ENCODE data around the gene SELENOI.
"Not testable (repeated sequence)": the region's sequence is repeated elsewhere in the genome, so short reads cannot be mapped to it uniquely, and the experiment has no call there.

The SELENOI gene

DNA sequence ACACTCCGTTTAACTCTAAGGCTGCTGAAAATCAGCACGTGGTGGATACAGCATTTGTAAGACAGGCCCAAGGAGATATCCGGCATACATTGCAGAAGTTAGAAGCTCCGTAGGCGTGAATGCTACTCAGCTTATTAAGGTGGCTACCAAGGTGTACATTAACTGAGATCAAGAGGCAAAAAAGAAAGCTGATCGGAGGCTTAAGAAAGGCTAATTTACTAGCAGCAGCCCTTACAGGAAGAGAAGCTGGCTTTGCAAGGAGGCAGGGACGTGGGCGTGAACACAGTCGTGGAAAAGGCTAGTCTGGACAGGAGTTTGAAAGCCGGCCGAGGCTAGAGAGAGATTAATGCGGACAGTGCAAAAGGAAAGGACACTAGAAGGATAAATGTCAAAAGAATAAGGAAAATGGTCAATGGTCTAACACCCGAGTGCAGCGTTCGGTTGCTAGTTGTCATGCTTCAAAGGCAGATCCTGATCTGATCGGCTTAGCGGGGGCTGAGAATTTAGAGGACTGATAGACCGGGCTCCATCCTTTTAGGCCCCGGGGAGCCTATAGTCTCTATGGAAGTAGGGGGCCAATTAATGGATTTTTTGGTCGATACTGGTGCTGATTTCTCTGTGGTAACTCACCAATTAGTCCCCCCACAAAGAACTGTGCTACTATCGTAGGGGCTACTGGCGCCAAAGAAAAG is 45.6 kb upstream of the SELENOI start:
- H3K4me3 ChIP-seq (ENCODE audit: low read depth, low read length) = no peak overlapping the region

DNA sequence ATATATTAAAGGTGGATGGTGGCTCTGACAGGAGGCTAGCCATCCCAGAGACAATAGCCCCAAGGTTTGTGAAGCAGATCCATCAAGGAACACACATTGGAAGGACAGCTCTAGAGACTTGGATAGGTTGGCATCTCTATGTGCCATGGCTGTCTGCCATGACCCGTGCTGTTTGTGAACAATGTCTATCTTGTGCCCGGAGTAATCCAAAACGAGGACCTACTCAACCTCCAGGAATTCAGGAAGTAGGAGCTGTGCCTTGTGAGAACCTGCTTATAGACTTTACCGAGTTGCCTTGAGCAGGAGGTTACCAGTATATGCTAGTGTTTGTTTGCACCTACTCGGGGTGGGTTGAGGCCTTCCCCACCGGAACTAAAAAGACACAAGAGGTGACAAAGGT is 43.1 kb upstream of the SELENOI start:
- Histone ChIP-seq H3K27me3 (no peaks in the 10 kb centered on the region), H3K4me1 (no peaks in the 10 kb centered on the region), H3K4me3 (ENCODE audit: low read depth, low read length) (no peak overlapping the region), H3K9me3 (no peaks in the 10 kb centered on the region), H3K36me3 (no peaks in the 10 kb centered on the region)
- TF ChIP-seq, protein P1, sequence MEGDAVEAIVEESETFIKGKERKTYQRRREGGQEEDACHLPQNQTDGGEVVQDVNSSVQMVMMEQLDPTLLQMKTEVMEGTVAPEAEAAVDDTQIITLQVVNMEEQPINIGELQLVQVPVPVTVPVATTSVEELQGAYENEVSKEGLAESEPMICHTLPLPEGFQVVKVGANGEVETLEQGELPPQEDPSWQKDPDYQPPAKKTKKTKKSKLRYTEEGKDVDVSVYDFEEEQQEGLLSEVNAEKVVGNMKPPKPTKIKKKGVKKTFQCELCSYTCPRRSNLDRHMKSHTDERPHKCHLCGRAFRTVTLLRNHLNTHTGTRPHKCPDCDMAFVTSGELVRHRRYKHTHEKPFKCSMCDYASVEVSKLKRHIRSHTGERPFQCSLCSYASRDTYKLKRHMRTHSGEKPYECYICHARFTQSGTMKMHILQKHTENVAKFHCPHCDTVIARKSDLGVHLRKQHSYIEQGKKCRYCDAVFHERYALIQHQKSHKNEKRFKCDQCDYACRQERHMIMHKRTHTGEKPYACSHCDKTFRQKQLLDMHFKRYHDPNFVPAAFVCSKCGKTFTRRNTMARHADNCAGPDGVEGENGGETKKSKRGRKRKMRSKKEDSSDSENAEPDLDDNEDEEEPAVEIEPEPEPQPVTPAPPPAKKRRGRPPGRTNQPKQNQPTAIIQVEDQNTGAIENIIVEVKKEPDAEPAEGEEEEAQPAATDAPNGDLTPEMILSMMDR (IDR thresholded peaks at IDR 0.05; ENCODE audit: low read depth, low read length) = no peak
- no peak for DNase-seq

More for the DNA sequence above, 45.6 kb upstream of the SELENOI start:
- no peaks in the 10 kb centered on the region for H3K27me3 ChIP-seq
- no peaks in the 10 kb centered on the region for H3K36me3 ChIP-seq
- H3K4me1 ChIP-seq = no peaks in the 10 kb centered on the region
- no peak for DNase-seq
- TF ChIP-seq, protein P1 (IDR thresholded peaks at IDR 0.05; ENCODE audit: low read depth, low read length) = no peak
- no peaks in the 10 kb centered on the region for H3K9me3 ChIP-seq

DNA sequence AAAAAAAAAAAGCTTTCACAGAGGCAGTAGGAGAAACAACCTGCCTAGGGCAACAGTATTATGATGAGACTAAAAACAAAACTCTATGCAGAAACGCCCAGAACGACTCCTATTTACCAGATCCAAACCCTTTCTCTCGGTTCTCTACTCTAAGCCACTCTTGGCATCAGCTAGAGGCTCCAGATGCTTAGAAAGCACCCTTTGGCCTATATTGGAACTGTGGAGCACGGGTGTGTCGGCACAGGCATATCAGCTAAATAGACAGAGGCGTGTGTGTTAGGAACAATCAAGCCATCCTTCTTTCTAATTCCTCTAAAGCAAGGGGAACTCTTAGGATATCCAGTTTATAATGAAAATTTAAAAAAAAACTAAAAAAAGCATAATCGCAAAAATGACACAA is 40.8 kb upstream of the SELENOI start:
- not testable (repeated sequence) for H3K27me3 ChIP-seq; H3K4me1 ChIP-seq; H3K4me3 ChIP-seq (ENCODE audit: low read depth, low read length); H3K9me3 ChIP-seq; H3K36me3 ChIP-seq; DNase-seq

DNA sequence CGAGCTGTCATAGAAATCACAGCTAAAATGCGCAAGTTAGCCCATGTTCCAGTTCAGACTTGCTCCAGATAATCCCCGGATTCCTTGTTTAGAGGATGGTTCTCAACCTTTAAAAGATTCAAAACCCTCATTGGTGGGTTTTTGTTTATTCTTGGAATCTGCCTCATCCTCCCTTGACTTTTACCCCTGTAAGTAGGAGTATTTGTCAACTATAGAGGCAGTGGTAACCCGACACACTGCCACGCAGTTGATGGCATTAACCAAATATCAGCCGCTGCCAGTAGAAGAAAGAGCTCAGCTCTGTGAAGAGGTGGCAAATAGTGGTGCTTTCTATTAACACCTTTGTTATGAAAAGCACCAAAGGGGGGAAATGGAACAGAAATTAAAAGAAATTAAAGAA is 40.4 kb upstream of the SELENOI start:
- TF ChIP-seq, protein P1 (IDR thresholded peaks at IDR 0.05; ENCODE audit: low read depth, low read length) = no peak
- Histone ChIP-seq H3K4me3 (ENCODE audit: low read depth, low read length) (no peak overlapping the region), H3K36me3 (no peaks in the 10 kb centered on the region), H3K9me3 (no peaks in the 10 kb centered on the region), H3K4me1 (no peaks in the 10 kb centered on the region), H3K27me3 (no peaks in the 10 kb centered on the region)
- no peak for DNase-seq

DNA sequence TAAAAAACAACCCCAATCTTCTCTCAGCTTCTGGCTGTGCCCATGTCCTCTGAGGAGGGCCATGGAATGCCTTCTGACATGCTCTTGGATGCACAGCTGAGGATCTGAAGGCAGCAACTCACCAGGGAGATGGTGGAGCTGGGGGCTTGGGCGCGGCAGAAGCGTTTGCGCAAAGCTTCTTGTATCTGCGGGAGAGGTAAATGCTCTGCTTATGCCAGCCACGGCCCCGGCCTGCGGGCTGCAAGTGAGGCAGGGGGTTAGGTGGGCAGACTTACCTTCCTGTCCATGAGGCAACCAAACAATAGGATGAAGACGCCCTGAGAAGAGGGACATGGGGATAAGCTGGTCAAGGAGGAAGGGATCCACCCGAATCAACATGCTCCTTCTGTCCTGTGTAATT is 36.0 kb upstream of the SELENOI start:
- TF ChIP-seq, protein P1 (IDR thresholded peaks at IDR 0.05; ENCODE audit: low read depth, low read length) = no peak
- no peaks in the 10 kb centered on the region for H3K36me3 ChIP-seq
- H3K27me3 ChIP-seq = no peaks in the 10 kb centered on the region
- no peak for DNase-seq
- no peaks in the 10 kb centered on the region for H3K4me1 ChIP-seq
- H3K9me3 ChIP-seq = no peaks in the 10 kb centered on the region
- no peak overlapping the region for H3K4me3 ChIP-seq (ENCODE audit: low read depth, low read length)

DNA sequence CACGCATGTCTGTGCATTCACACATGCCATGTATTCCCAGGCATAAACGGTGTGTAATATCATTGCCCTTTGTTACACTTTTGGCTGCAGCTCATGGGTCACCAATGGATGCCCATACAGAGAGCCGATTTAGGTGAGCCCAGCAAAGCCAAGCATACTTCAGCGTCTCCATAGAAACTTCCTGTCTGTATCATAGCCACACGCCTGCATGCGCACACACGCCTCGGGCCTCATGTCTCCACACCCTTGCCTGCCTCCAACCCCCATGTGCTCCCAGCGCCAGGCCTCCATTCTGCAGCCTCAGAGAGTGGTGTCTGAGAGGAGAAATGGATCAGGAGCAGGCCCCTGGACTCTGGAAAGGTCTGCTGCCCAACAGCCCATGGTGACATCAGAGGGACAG is 33.5 kb upstream of the SELENOI start:
- no peaks in the 10 kb centered on the region for H3K9me3 ChIP-seq
- no peak for DNase-seq
- TF ChIP-seq, protein P1 (IDR thresholded peaks at IDR 0.05; ENCODE audit: low read depth, low read length) = no peak
- no peaks in the 10 kb centered on the region for H3K36me3 ChIP-seq
- no peaks in the 10 kb centered on the region for H3K4me1 ChIP-seq
- H3K27me3 ChIP-seq = no peaks in the 10 kb centered on the region
- H3K4me3 ChIP-seq (ENCODE audit: low read depth, low read length) = no peak overlapping the region

Data from BE2C (cell line).